HEK293T (cell line): ENCODE results near the gene PPP5C.

Experiments used
- CTCF ChIA-PET: fragments of 350-600 bp; formaldehyde crosslinking; extraction: SDS; loops from one replicate; lab custom pipeline; 2021; ENCODE audit warnings: antibody characterized with exemption, inconsistent platforms; lab: Yijun Ruan, JAX
- POLR2A ChIA-PET: fragments of 350-600 bp; formaldehyde crosslinking; extraction: SDS; loops from one replicate; lab custom pipeline; 2020; ENCODE audit warnings: antibody characterized with exemption, inconsistent platforms; lab: Yijun Ruan, JAX
- DNase-seq: peaks from one replicate; pipeline ENCODE4 v3.0.0; 2012; ENCODE audit warnings: mixed read lengths; ENCODE audit errors: extremely low spot score
- ARNT ChIP-seq: fragments of 450-650 bp; IDR thresholded peaks from 2 replicates; pipeline ENCODE4 v1.6.1; 2017; ENCODE audit warnings: mild to moderate bottlenecking
- BHLHE40 ChIP-seq: fragments of 450-650 bp; IDR thresholded peaks from 2 replicates; pipeline ENCODE4 v1.6.1; 2016; ENCODE audit warnings: mild to moderate bottlenecking, moderate library complexity, borderline replicate concordance
- CTBP1 ChIP-seq: fragments of 450-650 bp; IDR thresholded peaks from 2 replicates; pipeline ENCODE4 v1.6.1; 2016; ENCODE audit warnings: borderline replicate concordance
- ELF4 ChIP-seq: fragments of 450-650 bp; IDR thresholded peaks from 2 replicates; pipeline ENCODE4 v1.6.1; 2017; ENCODE audit warnings: antibody characterized with exemption
- FOXA1 ChIP-seq: fragments of 450-650 bp; IDR thresholded peaks from 2 replicates; pipeline ENCODE4 v1.6.1; 2016; ENCODE audit warnings: mild to moderate bottlenecking
- FOXK2 ChIP-seq: fragments of 450-650 bp; IDR thresholded peaks from 2 replicates; pipeline ENCODE4 v1.6.1; 2016; ENCODE audit warnings: mild to moderate bottlenecking
- FOXM1 ChIP-seq: fragments of 450-650 bp; IDR thresholded peaks from 2 replicates; pipeline ENCODE4 v1.6.1; 2017; ENCODE audit warnings: mild to moderate bottlenecking, borderline replicate concordance
- HDGF ChIP-seq: fragments of 450-650 bp; IDR thresholded peaks from 2 replicates; pipeline ENCODE4 v1.6.1; 2017; ENCODE audit warnings: antibody characterized with exemption, borderline replicate concordance
- L3MBTL2 ChIP-seq: fragments of 450-650 bp; conservative IDR thresholded peaks from 2 replicates; pipeline ENCODE4 v1.6.1; 2016; ENCODE audit warnings: mild to moderate bottlenecking
- LEF1 ChIP-seq: fragments of 450-650 bp; IDR thresholded peaks from 2 replicates; pipeline ENCODE4 v1.6.1; 2017; ENCODE audit warnings: mild to moderate bottlenecking, borderline replicate concordance
- NFRKB ChIP-seq: fragments of 450-650 bp; IDR thresholded peaks from 2 replicates; pipeline ENCODE4 v1.6.1; 2016; ENCODE audit warnings: mild to moderate bottlenecking, moderate library complexity
- PKNOX1 ChIP-seq: fragments of 450-650 bp; IDR thresholded peaks from 2 replicates; pipeline ENCODE4 v1.6.1; 2016
- SP1 ChIP-seq: fragments of 450-650 bp; IDR thresholded peaks from 2 replicates; pipeline ENCODE4 v1.6.1; 2017
- SUZ12 ChIP-seq: fragments of 450-650 bp; IDR thresholded peaks from 2 replicates; pipeline ENCODE4 v1.6.1; 2016; ENCODE audit warnings: mild to moderate bottlenecking
- TARDBP ChIP-seq: fragments of 450-650 bp; IDR thresholded peaks from 2 replicates; pipeline ENCODE4 v1.6.1; 2016
- ZNF384 ChIP-seq: fragments of 450-650 bp; IDR thresholded peaks from 2 replicates; pipeline ENCODE4 v1.6.1; 2016

Gene PPP5C

GRCh38 chr19:46349311-46349993 is 2.6 kb downstream of the PPP5C start:
- no peak for DNase-seq
- CTCF ChIA-PET, result no interaction called here
- no peak for TF ChIP-seq ELF4
- no peak for TF ChIP-seq SP1
- TF ChIP-seq LEF1, result no peak
- TF ChIP-seq ARNT, result no peak
- no peak for TF ChIP-seq TARDBP
- no peak for TF ChIP-seq HDGF

GRCh38 chr19:46350029-46350757 is 3.3 kb downstream of the PPP5C start:
- DNase-seq, result no peak
- POLR2A ChIA-PET, result no interaction called here
- no peak for TF ChIP-seq FOXK2
- no peak for TF ChIP-seq SP1
- TF ChIP-seq NFRKB, result no peak
- TF ChIP-seq ELF4, result no peak
- no peak for TF ChIP-seq SUZ12
- no peak for TF ChIP-seq CTBP1
- TF ChIP-seq HDGF, result no peak
- TF ChIP-seq ARNT, result no peak
- no peak for TF ChIP-seq BHLHE40
- TF ChIP-seq LEF1, result no peak
- TF ChIP-seq PKNOX1, result no peak
- TF ChIP-seq FOXA1, result no peak
- TF ChIP-seq TARDBP, result no peak
- TF ChIP-seq FOXM1, result no peak
- TF ChIP-seq ZNF384, result no peak
- CTCF ChIA-PET, result no interaction called here

More at GRCh38 chr19:46349311-46349993, 2.6 kb downstream of the PPP5C start:
- POLR2A ChIA-PET, result no interaction called here

- ChIA-PET CTCF (no interaction called here), POLR2A (no interaction called here)
- TF ChIP-seq ELF4 (no peak), ZNF384 (no peak), LEF1 (no peak)
- DNase-seq, result no peak
These were observed 3.9 kb downstream of the PPP5C start for GRCh38 chr19:46350758-46351159.

- DNase-seq, result no peak
These were observed 4.6 kb downstream of the PPP5C start for GRCh38 chr19:46351241-46352041.

GRCh38 chr19:46353730-46354528 is 7.0 kb downstream of the PPP5C start:
- TF ChIP-seq NFRKB (no peak), ELF4 (no peak), HDGF (no peak), LEF1 (no peak), BHLHE40 (no peak), L3MBTL2 (no peak), FOXM1 (no peak), TARDBP (no peak), FOXK2 (no peak), SP1 (no peak), CTBP1 (no peak), SUZ12 (no peak), ZNF384 (no peak), PKNOX1 (no peak), ARNT (no peak), FOXA1 (no peak)
- ChIA-PET CTCF (no interaction called here), POLR2A (no interaction called here)
- DNase-seq, result no peak

More at GRCh38 chr19:46351241-46352041, 4.6 kb downstream of the PPP5C start:
- ChIA-PET CTCF (no interaction called here), POLR2A (no interaction called here)
- TF ChIP-seq ZNF384 (no peak), FOXA1 (no peak), ELF4 (no peak), FOXM1 (no peak), SUZ12 (no peak)
